SK-N-SH treated with all-trans-retinoic acid at 6 μM for 48 hours (cell line): ENCODE data around the gene OSTC.

Experiments used
- ATAC-seq: fragments of 200-7000 bp; cut with Tn5 transposase; 3 replicates; pipeline ENCODE4 v1.9.1; 2020; ENCODE audit warnings: mild to moderate bottlenecking, moderate library complexity
- ARNTL ChIP-seq: fragments of 450-650 bp; formaldehyde crosslinking; IDR thresholded peaks from 2 replicates; pipeline ENCODE4 v1.5.0; 2020; ENCODE audit warnings: low read depth, mild to moderate bottlenecking, moderate library complexity, borderline replicate concordance
- BACH2 ChIP-seq: fragments of 250-450 bp; sonication (Bioruptor Pico); IDR thresholded peaks from 2 replicates; pipeline ENCODE4 v1.9.0; 2021; ENCODE audit warnings: mild to moderate bottlenecking, borderline replicate concordance
- CSRNP3 ChIP-seq: fragments of 250-450 bp; sonication (Bioruptor Pico); IDR thresholded peaks from 2 replicates; pipeline ENCODE4 v1.5.1; 2021; ENCODE audit warnings: mild to moderate bottlenecking, moderate library complexity
- ESRRG ChIP-seq: fragments of 250-450 bp; sonication (Bioruptor Pico); IDR thresholded peaks from 2 replicates; pipeline ENCODE4 v1.6.1; 2021; ENCODE audit warnings: mild to moderate bottlenecking
- ISL1 ChIP-seq: fragments of 250-450 bp; sonication (Bioruptor Pico); IDR thresholded peaks from 2 replicates; pipeline ENCODE4 v2.1.2; 2022; ENCODE audit warnings: mild to moderate bottlenecking, moderate library complexity
- OSR1 ChIP-seq: fragments of 250-450 bp; sonication (Bioruptor Pico); IDR thresholded peaks from 2 replicates; pipeline ENCODE4 v1.8.0; 2022; ENCODE audit warnings: moderate library complexity, mild to moderate bottlenecking, inconsistent platforms
- PPARA ChIP-seq: fragments of 250-450 bp; sonication (Bioruptor Pico); IDR thresholded peaks from 2 replicates; pipeline ENCODE4 v1.5.0; 2020; ENCODE audit warnings: mild to moderate bottlenecking, borderline replicate concordance
- RARB ChIP-seq: fragments of 250-450 bp; sonication (Bioruptor Pico); IDR thresholded peaks from 2 replicates; pipeline ENCODE4 v1.8.0; 2021; ENCODE audit warnings: mild to moderate bottlenecking, moderate library complexity
- SNAI2 ChIP-seq: fragments of 250-450 bp; sonication (Bioruptor Pico); IDR thresholded peaks from 2 replicates; pipeline ENCODE4 v1.5.0; 2020; ENCODE audit warnings: mild to moderate bottlenecking, moderate library complexity
- TCF4 ChIP-seq: fragments of 250-450 bp; sonication (Bioruptor Pico); IDR thresholded peaks from 2 replicates; pipeline ENCODE4 v1.8.0; 2021; ENCODE audit warnings: mild to moderate bottlenecking, moderate library complexity, borderline replicate concordance
- TOX ChIP-seq: fragments of 250-450 bp; sonication (Bioruptor Pico); IDR thresholded peaks from 2 replicates; pipeline ENCODE4 v1.8.0; 2021; ENCODE audit warnings: mild to moderate bottlenecking, moderate library complexity, borderline replicate concordance
- ZC3H10 ChIP-seq: fragments of 250-450 bp; sonication (Bioruptor Pico); IDR thresholded peaks from 2 replicates; pipeline ENCODE4 v1.5.1; 2021; ENCODE audit warnings: mild to moderate bottlenecking, moderate library complexity
- ZFP3 ChIP-seq: fragments of 250-450 bp; sonication (Bioruptor Pico); IDR thresholded peaks from 2 replicates; pipeline ENCODE4 v1.5.0; 2020; ENCODE audit warnings: mild to moderate bottlenecking, moderate library complexity
- ZFP30 ChIP-seq: fragments of 450-650 bp; formaldehyde crosslinking; IDR thresholded peaks from 2 replicates; pipeline ENCODE4 v1.5.0; 2022; ENCODE audit warnings: mild to moderate bottlenecking, moderate library complexity
- ZNF565 ChIP-seq: fragments of 450-650 bp; formaldehyde crosslinking; conservative IDR thresholded peaks from 2 replicates; pipeline ENCODE4 v1.5.0; 2020; ENCODE audit warnings: low read depth, mild to moderate bottlenecking, moderate library complexity
- ZNF70 ChIP-seq: fragments of 450-650 bp; formaldehyde crosslinking; IDR thresholded peaks from 2 replicates; pipeline ENCODE4 v1.5.0; 2020; ENCODE audit warnings: mild to moderate bottlenecking, moderate library complexity
- ZNF8 ChIP-seq: fragments of 450-650 bp; formaldehyde crosslinking; IDR thresholded peaks from 2 replicates; pipeline ENCODE4 v1.5.0; 2020; ENCODE audit warnings: mild to moderate bottlenecking, moderate library complexity
- TF ChIP-seq, protein P1 (sequence below): fragments of 250-450 bp; sonication (Bioruptor Pico); IDR thresholded peaks from 2 replicates; pipeline ENCODE4 v1.8.0; 2020; ENCODE audit warnings: mild to moderate bottlenecking, moderate library complexity, borderline replicate concordance
- TF ChIP-seq, protein P2 (sequence below): fragments of 250-450 bp; sonication (Bioruptor Pico); IDR thresholded peaks from 2 replicates; pipeline ENCODE4 v1.8.0; 2021; ENCODE audit warnings: low read depth, mild to moderate bottlenecking, moderate library complexity, borderline replicate concordance

The OSTC gene

GRCh38 chr4:108696160-108696559, 45.8 kb downstream of the OSTC start (continued):
- TF ChIP-seq, protein P1, sequence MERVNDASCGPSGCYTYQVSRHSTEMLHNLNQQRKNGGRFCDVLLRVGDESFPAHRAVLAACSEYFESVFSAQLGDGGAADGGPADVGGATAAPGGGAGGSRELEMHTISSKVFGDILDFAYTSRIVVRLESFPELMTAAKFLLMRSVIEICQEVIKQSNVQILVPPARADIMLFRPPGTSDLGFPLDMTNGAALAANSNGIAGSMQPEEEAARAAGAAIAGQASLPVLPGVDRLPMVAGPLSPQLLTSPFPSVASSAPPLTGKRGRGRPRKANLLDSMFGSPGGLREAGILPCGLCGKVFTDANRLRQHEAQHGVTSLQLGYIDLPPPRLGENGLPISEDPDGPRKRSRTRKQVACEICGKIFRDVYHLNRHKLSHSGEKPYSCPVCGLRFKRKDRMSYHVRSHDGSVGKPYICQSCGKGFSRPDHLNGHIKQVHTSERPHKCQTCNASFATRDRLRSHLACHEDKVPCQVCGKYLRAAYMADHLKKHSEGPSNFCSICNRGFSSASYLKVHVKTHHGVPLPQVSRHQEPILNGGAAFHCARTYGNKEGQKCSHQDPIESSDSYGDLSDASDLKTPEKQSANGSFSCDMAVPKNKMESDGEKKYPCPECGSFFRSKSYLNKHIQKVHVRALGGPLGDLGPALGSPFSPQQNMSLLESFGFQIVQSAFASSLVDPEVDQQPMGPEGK, result no peak
- no peak for TF ChIP-seq ZNF70 (CRISPR knock-in tag)
- TF ChIP-seq RARB (CRISPR knock-in tag), result no peak
- TF ChIP-seq TCF4, result no peak
- no peak for TF ChIP-seq TOX (CRISPR knock-in tag)
- TF ChIP-seq ZNF565 (CRISPR knock-in tag), result no peak
- no peak for TF ChIP-seq ESRRG (CRISPR knock-in tag)
- TF ChIP-seq PPARA (CRISPR knock-in tag), result no peak
- TF ChIP-seq ZFP30 (CRISPR knock-in tag), result no peak
- TF ChIP-seq, protein P2, sequence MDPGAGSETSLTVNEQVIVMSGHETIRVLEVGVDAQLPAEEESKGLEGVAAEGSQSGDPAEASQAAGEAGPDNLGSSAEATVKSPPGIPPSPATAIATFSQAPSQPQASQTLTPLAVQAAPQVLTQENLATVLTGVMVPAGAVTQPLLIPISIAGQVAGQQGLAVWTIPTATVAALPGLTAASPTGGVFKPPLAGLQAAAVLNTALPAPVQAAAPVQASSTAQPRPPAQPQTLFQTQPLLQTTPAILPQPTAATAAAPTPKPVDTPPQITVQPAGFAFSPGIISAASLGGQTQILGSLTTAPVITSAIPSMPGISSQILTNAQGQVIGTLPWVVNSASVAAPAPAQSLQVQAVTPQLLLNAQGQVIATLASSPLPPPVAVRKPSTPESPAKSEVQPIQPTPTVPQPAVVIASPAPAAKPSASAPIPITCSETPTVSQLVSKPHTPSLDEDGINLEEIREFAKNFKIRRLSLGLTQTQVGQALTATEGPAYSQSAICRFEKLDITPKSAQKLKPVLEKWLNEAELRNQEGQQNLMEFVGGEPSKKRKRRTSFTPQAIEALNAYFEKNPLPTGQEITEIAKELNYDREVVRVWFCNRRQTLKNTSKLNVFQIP (CRISPR knock-in tag), result no peak

- ATAC-seq, result peak; percentile 91
- TF ChIP-seq, protein P1, result peak; percentile 85; the same call in 1 of the 2 replicates
- peak; percentile 96 for TF ChIP-seq ISL1 (CRISPR knock-in tag)
- TF ChIP-seq PPARA (CRISPR knock-in tag), result no peak
- peak; percentile 65; the same call in 1 of the 2 replicates for TF ChIP-seq CSRNP3
- peak; percentile 60; the same call in 1 of the 2 replicates for TF ChIP-seq ZC3H10 (CRISPR knock-in tag)
- TF ChIP-seq TCF4, result peak; percentile 83
- TF ChIP-seq ZNF8 (CRISPR knock-in tag), result 0 out of 2 replicates have a peak, but pooled peaks have one; percentile 39
- TF ChIP-seq TOX (CRISPR knock-in tag), result peak; percentile 64
- no peak for TF ChIP-seq ZNF565 (CRISPR knock-in tag)
- TF ChIP-seq BACH2 (CRISPR knock-in tag), result no peak
- no peak for TF ChIP-seq SNAI2 (CRISPR knock-in tag)
- TF ChIP-seq, protein P2 (CRISPR knock-in tag), result no peak
- TF ChIP-seq, all 23 proteins: peak for 7
These were observed 49.8 kb downstream of the OSTC start for GRCh38 chr4:108700081-108700757.

- no peak for ATAC-seq
- TF ChIP-seq OSR1 (no peak), ARNTL (CRISPR knock-in tag) (no peak), ZNF70 (CRISPR knock-in tag) (no peak), ESRRG (CRISPR knock-in tag) (no peak), ZNF565 (CRISPR knock-in tag) (no peak), ZFP3 (no peak), CSRNP3 (no peak), ZC3H10 (CRISPR knock-in tag) (no peak), TCF4 (no peak), PPARA (CRISPR knock-in tag) (no peak), BACH2 (CRISPR knock-in tag) (no peak), ZFP30 (CRISPR knock-in tag) (no peak), TOX (CRISPR knock-in tag) (no peak), SNAI2 (CRISPR knock-in tag) (no peak), ISL1 (CRISPR knock-in tag) (no peak), RARB (CRISPR knock-in tag) (no peak)
- TF ChIP-seq, protein P1, result no peak
These were observed 52.6 kb downstream of the OSTC start for GRCh38 chr4:108702960-108703359.
